GM12878 (cell line): ENCODE results near the gene GON4L.

Experiments
- RAD21 ChIP-seq: IDR thresholded peaks from 2 replicates; pipeline ENCODE4 v1.6.1; 2011; ENCODE audit warnings: mild to moderate bottlenecking, low read depth, low read length, moderate library complexity; ENCODE audit not compliant: insufficient read depth
- ZNF274 ChIP-seq: IDR thresholded peaks from one replicate; pipeline ENCODE4 v1.8.0; 2011; ENCODE audit not compliant: insufficient read length, insufficient read depth
- TF ChIP-seq, protein P1 (sequence below): IDR thresholded peaks from 2 replicates; pipeline ENCODE4 v1.6.1; 2012; ENCODE audit warnings: low read length, inconsistent platforms
- TF ChIP-seq, protein P2 (sequence below), 3 experiments: IDR thresholded peaks in 2 of 3; conservative IDR thresholded peaks in 1 of 3; 2 replicates each; pipeline ENCODE4 v1.5.1; 2011; ENCODE audit warnings: low read depth in 3 of 3, low read length in 3 of 3, mild to moderate bottlenecking in 3 of 3, control low read depth in 2 of 3, moderate library complexity in 2 of 3, inconsistent platforms in 1 of 3, mixed read lengths in 1 of 3; ENCODE audit not compliant: control insufficient read depth in 2 of 3, insufficient read depth in 1 of 3; ENCODE audit errors: extremely low read depth in 1 of 3

DNA sequence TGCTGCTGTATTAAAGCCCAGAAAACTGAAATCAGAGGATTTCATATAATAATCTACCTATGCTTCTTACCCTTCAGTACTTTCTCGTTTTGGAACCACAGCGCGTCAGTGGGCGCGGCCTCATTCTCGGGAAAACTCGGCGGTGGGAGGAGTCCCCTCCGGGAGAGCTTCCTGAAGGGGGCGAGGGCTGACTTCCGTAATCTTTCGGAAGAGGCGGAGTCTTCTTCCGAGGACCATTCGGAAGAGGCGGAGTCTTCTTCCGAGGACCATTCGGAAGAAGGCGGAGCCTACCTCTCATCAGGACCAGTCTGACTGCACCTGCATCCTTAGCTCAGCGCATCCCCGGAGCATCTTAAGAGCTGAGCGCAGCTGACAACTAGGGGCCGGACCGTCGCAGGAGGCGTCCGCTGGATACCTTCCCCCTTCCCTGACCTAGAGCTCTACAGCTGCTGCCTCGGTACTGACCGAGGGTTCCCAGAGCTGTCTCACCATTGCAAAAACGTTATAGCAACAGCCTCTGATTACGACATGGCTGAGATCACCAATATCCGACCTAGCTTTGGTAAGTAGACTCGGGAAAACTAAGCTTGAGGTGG, 2.3 kb upstream of the GON4L start, which contains the start of gene SYT11:
- TF ChIP-seq, protein P1, sequence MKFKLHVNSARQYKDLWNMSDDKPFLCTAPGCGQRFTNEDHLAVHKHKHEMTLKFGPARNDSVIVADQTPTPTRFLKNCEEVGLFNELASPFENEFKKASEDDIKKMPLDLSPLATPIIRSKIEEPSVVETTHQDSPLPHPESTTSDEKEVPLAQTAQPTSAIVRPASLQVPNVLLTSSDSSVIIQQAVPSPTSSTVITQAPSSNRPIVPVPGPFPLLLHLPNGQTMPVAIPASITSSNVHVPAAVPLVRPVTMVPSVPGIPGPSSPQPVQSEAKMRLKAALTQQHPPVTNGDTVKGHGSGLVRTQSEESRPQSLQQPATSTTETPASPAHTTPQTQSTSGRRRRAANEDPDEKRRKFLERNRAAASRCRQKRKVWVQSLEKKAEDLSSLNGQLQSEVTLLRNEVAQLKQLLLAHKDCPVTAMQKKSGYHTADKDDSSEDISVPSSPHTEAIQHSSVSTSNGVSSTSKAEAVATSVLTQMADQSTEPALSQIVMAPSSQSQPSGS = no peak
- TF ChIP-seq, protein P2, sequence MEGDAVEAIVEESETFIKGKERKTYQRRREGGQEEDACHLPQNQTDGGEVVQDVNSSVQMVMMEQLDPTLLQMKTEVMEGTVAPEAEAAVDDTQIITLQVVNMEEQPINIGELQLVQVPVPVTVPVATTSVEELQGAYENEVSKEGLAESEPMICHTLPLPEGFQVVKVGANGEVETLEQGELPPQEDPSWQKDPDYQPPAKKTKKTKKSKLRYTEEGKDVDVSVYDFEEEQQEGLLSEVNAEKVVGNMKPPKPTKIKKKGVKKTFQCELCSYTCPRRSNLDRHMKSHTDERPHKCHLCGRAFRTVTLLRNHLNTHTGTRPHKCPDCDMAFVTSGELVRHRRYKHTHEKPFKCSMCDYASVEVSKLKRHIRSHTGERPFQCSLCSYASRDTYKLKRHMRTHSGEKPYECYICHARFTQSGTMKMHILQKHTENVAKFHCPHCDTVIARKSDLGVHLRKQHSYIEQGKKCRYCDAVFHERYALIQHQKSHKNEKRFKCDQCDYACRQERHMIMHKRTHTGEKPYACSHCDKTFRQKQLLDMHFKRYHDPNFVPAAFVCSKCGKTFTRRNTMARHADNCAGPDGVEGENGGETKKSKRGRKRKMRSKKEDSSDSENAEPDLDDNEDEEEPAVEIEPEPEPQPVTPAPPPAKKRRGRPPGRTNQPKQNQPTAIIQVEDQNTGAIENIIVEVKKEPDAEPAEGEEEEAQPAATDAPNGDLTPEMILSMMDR (IDR thresholded peaks at IDR 0.05 in 2 of 3, conservative IDR thresholded peaks at IDR 0.05 in 1 of 3; ENCODE audit: control insufficient read depth in 2 of 3, extremely low read depth in 1 of 3, insufficient read depth in 1 of 3, low read depth in 3 of 3, low read length in 3 of 3) = no peak
- TF ChIP-seq RAD21 (no peak), ZNF274 (no peak)
